B cell (primary cell): ENCODE measurements around the gene VWA5B1. TPM values are rescaled to one million over a fixed set of nuclear protein-coding genes. Genes with fewer than 3 reads are reported as not detected.

ENCODE experiments used
- ATAC-seq: fragments of 200-7000 bp; cut with Tn5 transposase; one replicate; pipeline ENCODE4 v1.10.0; 2021; ENCODE audit warnings: low read depth, mild to moderate bottlenecking, moderate number of reproducible peaks, moderate library complexity
- CTCF ChIA-PET: fragments of 350-600 bp; sonication (Branson Sonifier 250); formaldehyde crosslinking; loops from one replicate; lab custom pipeline; 2021; ENCODE audit warnings: antibody characterized with exemption, inconsistent platforms; lab: Charles Lee
- POLR2A ChIA-PET: fragments of 350-600 bp; sonication (Branson Sonifier 250); formaldehyde crosslinking; loops from one replicate; lab custom pipeline; 2021; ENCODE audit warnings: antibody characterized with exemption; lab: Charles Lee
- DNase-seq: peaks from one replicate; pipeline ENCODE4 v3.0.0; 2013
- H2AFZ ChIP-seq: 2 replicates; pipeline ENCODE4 v1.6.1; 2012; ENCODE audit warnings: mild to moderate bottlenecking, low read depth, low read length; ENCODE audit not compliant: insufficient read depth, poor library complexity, severe bottlenecking
- H3K27ac ChIP-seq, 2 donors: 1 replicate in 1 of 2; 2 replicates in 1 of 2; pipeline ENCODE4 v1.5.1; 2012 to 2013; ENCODE audit warnings: low read length in 2 of 2, mild to moderate bottlenecking in 2 of 2, moderate library complexity in 1 of 2
- H3K27me3 ChIP-seq, 4 experiments: fragments of 200-600 bp in 1 of 4; sonication (generic) in 1 of 4; replicated peaks in 1 of 4; 1 replicate in 2 of 4; 2 replicates in 2 of 4; pipeline versions ENCODE4 v1.6.1 to v1.7.0; 2013 to 2016; ENCODE audit warnings: low read length in 3 of 4, mild to moderate bottlenecking in 2 of 4, mixed read lengths in 1 of 4, moderate library complexity in 1 of 4; ENCODE audit not compliant: insufficient read depth in 4 of 4, control insufficient read depth in 3 of 4; ENCODE audit errors: control extremely low read depth in 1 of 4
- H3K36me3 ChIP-seq, 2 experiments: replicated peaks in 1 of 2; 1 replicate in 1 of 2; 2 replicates in 1 of 2; pipeline versions ENCODE4 v1.6.1 to v1.7.1; 2013; ENCODE audit warnings: low read length in 1 of 2; ENCODE audit not compliant: insufficient read depth in 2 of 2, control insufficient read depth in 1 of 2; ENCODE audit errors: control extremely low read depth in 1 of 2, extremely low read depth in 1 of 2
- H3K4me1 ChIP-seq, 2 donors: fragments of 200-600 bp in 1 of 2; sonication (generic) in 1 of 2; 1 replicate in 1 of 2; 2 replicates in 1 of 2; pipeline versions ENCODE4 v1.5.1 to v1.6.1; 2013 to 2017; ENCODE audit warnings: low read length in 2 of 2; ENCODE audit not compliant: control insufficient read depth in 2 of 2, insufficient read depth in 2 of 2
- H3K4me2 ChIP-seq: replicated peaks from 2 replicates; pipeline ENCODE3; 2012; ENCODE audit warnings: mild to moderate bottlenecking, low read depth, low read length; ENCODE audit not compliant: poor library complexity, severe bottlenecking
- H3K4me3 ChIP-seq, 5 experiments: fragments of 200-600 bp in 1 of 5; sonication (generic) in 1 of 5; 1 replicate in 3 of 5; 2 replicates in 2 of 5; pipeline versions ENCODE4 v1.5.1 to v1.7.0; 2011 to 2016; ENCODE audit warnings: low read length in 4 of 5, mild to moderate bottlenecking in 4 of 5, low read depth in 2 of 5, control low read depth in 1 of 5, moderate library complexity in 1 of 5; ENCODE audit not compliant: insufficient read depth in 1 of 5; ENCODE audit errors: control extremely low read depth in 1 of 5, extremely low read depth in 1 of 5
- H3K79me2 ChIP-seq: fragments of 200-600 bp; sonication (generic); one replicate; pipeline ENCODE4 v1.6.0; 2016; ENCODE audit warnings: low read length; ENCODE audit not compliant: control insufficient read depth, insufficient read depth
- H3K9ac ChIP-seq: fragments of 200-600 bp; sonication (generic); 2 replicates; pipeline ENCODE4 v1.6.1; 2017; ENCODE audit warnings: mild to moderate bottlenecking, low read length, moderate library complexity
- H3K9me3 ChIP-seq, 3 donors: one replicate each; pipeline versions ENCODE4 v1.6.1 to v1.7.1; 2013; ENCODE audit warnings: low read length in 2 of 3; ENCODE audit not compliant: control insufficient read depth in 2 of 3, insufficient read depth in 1 of 3; ENCODE audit errors: control extremely low read depth in 1 of 3
- H4K20me1 ChIP-seq: 2 replicates; pipeline ENCODE4 v1.6.0; 2012; ENCODE audit warnings: mild to moderate bottlenecking, low read length; ENCODE audit not compliant: insufficient read depth, control insufficient read depth, poor library complexity, severe bottlenecking
- H3K27ac Mint-ChIP-seq: one replicate; pipeline ENCODE4 v1.8.0; 2021; ENCODE audit warnings: mixed read lengths
- H3K27me3 Mint-ChIP-seq: one replicate; pipeline ENCODE4 v1.8.0; 2021; ENCODE audit warnings: mixed read lengths
- H3K4me1 Mint-ChIP-seq: one replicate; pipeline ENCODE4 v1.8.0; 2021; ENCODE audit warnings: mixed read lengths
- H3K4me3 Mint-ChIP-seq: one replicate; pipeline ENCODE4 v1.8.0; 2021; ENCODE audit warnings: mixed read lengths
- H3K9me3 Mint-ChIP-seq: one replicate; pipeline ENCODE4 v1.8.0; 2022; ENCODE audit warnings: mixed read lengths; ENCODE audit not compliant: insufficient read depth
- CTCF ChIP-seq: fragments of 200-600 bp; IDR thresholded peaks from one replicate; pipeline ENCODE4 v1.8.0; 2022; ENCODE audit warnings: antibody characterized with exemption, mild to moderate bottlenecking
- EZH2 ChIP-seq: IDR thresholded peaks from 2 replicates; pipeline ENCODE4 v1.6.1; 2012; ENCODE audit warnings: borderline replicate concordance, low read depth, mild to moderate bottlenecking, moderate library complexity, low read length; ENCODE audit not compliant: insufficient read depth, poor library complexity, severe bottlenecking
- WGBS: methylation state at CpG from one replicate; pipeline ENCODE4 v1.1.5; 2013; ENCODE audit warnings: missing lambda C conversion rate; ENCODE audit not compliant: insufficient coverage; 5-methylcytosine and 5-hydroxymethylcytosine counted together
- intact Hi-C: fragments of 100-400 bp; cut with micrococcal nuclease; formaldehyde crosslinking; loops from one replicate; pipeline ENCODE4 v1.10.0; 2022
- polyA plus RNA-seq: library from polyadenylated mRNA; depleted of rRNA; stranded (reverse); fragments of >200 nt; gene quantifications from 2 replicates; pipeline ENCODE4 v1.2.3, GENCODE V29; 2012
- total RNA-seq, 2 donors: library from RNA; stranded (reverse); fragments of 120-200 nt in 1 of 2; gene quantifications; 1 replicate in 1 of 2; 2 replicates in 1 of 2; pipeline versions ENCODE4 v1.2.3 to v1.2.4, GENCODE V29; 2013 to 2022

VWA5B1 gene
- total and polyA plus RNA-seq, 2 donors (not counting 1 experiment from before 2014, with no cell fraction given) = not detected

- H3K4me2 ChIP-seq = no peak overlapping the region
- H3K4me1 ChIP-seq = peaks cover 5 to 7% of the 10 kb centered on the region in 2 donors
- H3K27me3 ChIP-seq = peaks cover 0 to 19% (median 9%) of the 10 kb centered on the region in 4 experiments
- peaks cover 6% of the 10 kb centered on the region for H3K4me1 Mint-ChIP-seq
- intact Hi-C loops = no loop called here
- no peak overlapping the region for H3K4me3 ChIP-seq
- POLR2A ChIA-PET = no interaction called here
- no peak overlapping the region for H3K27ac ChIP-seq
- H4K20me1 ChIP-seq = no peaks in the 10 kb centered on the region
- H3K9me3 Mint-ChIP-seq = peaks cover 2% of the 10 kb centered on the region
- peaks cover 32% of the 10 kb centered on the region for H3K27me3 Mint-ChIP-seq
- no peak for TF ChIP-seq EZH2
- TF ChIP-seq CTCF = no peak
- ATAC-seq (no peak), DNase-seq (no peak)
- H3K27ac Mint-ChIP-seq = no peak overlapping the region
- no peak overlapping the region for H3K9ac ChIP-seq
- no peaks in the 10 kb centered on the region for H3K36me3 ChIP-seq
- H3K9me3 ChIP-seq = peaks cover 0 to 11% (median 10%) of the 10 kb centered on the region in 3 donors
- no peak overlapping the region for H2AFZ ChIP-seq
- WGBS = 83% methylated on average over 13 of the region's 13 CpGs
- H3K79me2 ChIP-seq = no peaks in the 10 kb centered on the region
- no peak overlapping the region for H3K4me3 Mint-ChIP-seq
- CTCF ChIA-PET = no interaction called here
These were observed 57.7 kb downstream of the VWA5B1 start for GRCh38 chr1:20348326-20348915.

- H3K27me3 Mint-ChIP-seq = peaks cover 24% of the 10 kb centered on the region
- POLR2A ChIA-PET = no interaction called here
These were observed 58.9 kb downstream of the VWA5B1 start for GRCh38 chr1:20349561-20349960.

More at GRCh38 chr1:20349561-20349960, 58.9 kb downstream of the VWA5B1 start:
- Histone ChIP-seq H3K27me3 (peaks cover 0 to 11% (median 6%) of the 10 kb centered on the region in 4 experiments), H3K36me3 (no peaks in the 10 kb centered on the region), H3K9me3 (peaks cover 0 to 10% (median 5%) of the 10 kb centered on the region in 3 donors), H3K9ac (no peak overlapping the region), H2AFZ (no peak overlapping the region), H3K27ac (no peak overlapping the region), H4K20me1 (no peaks in the 10 kb centered on the region), H3K79me2 (no peaks in the 10 kb centered on the region), H3K4me3 (no peak overlapping the region), H3K4me1 (no peaks in the 10 kb centered on the region), H3K4me2 (no peak overlapping the region)
- intact Hi-C loops = no loop called here
- WGBS = 100% methylated on average over 2 of the region's 5 CpGs
- CTCF ChIA-PET = no interaction called here
- Mint-ChIP-seq H3K4me3 (no peak overlapping the region), H3K27ac (no peak overlapping the region), H3K9me3 (peaks cover 2% of the 10 kb centered on the region), H3K4me1 (no peaks in the 10 kb centered on the region)
- DNase-seq = no peak
- no peak for ATAC-seq
- TF ChIP-seq CTCF (no peak), EZH2 (no peak)
